Inflammatory macrophage treated with lipopolysaccharide for 1 hour (primary cell): Measurements from ENCODE around the gene SLC12A4.
A peak's percentile ranks its signal among the peaks of the same experiment; 100 is the strongest.

ENCODE experiments used
- DNase-seq, 2 donors: peaks; one replicate each; pipeline ENCODE4 v3.0.0-alpha.2; 2020 to 2022

The SLC12A4 gene

DNA sequence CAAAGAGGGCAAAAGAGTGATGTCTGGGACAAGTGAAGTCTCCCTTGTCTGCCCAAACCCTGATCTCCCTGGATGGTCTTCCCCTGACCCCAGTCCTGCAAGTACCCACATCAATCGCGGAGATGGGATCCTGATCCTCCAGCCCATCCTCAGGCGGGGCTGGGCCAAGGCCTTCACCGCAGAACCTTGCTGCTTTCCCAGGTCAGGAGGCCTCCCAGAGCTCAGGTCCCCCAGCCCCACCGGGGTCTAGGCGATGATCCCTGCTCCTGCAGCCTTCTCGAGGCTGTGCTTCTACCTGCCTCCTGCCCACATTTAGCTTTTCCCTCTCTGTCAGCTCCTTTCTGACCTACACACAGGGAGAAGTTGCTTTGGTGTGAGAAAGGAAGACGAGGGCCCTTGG, 6.3 kb downstream of the SLC12A4 start:
- no peak for DNase-seq

DNA sequence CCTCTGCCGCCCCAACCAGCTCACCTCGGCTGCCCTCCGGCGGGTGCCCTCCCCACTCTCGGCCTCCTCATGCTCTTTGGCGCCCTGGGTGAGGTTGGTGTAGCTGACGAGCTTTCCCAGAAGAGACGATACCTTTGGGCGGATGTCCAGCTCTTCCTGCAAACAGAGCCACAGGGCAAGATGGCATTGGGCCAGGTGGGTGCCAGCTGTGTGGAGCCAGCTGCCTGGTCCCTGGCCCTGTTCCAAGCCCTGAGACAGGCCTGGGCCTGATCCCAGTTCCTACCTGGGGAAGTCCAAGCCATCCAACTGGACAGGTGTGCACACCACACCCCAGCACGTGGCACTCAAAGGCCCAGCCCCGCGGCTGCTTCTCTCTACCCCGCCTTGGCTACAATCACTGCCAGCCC, 6.9 kb downstream of the SLC12A4 start:
- DNase-seq: no peak

DNA sequence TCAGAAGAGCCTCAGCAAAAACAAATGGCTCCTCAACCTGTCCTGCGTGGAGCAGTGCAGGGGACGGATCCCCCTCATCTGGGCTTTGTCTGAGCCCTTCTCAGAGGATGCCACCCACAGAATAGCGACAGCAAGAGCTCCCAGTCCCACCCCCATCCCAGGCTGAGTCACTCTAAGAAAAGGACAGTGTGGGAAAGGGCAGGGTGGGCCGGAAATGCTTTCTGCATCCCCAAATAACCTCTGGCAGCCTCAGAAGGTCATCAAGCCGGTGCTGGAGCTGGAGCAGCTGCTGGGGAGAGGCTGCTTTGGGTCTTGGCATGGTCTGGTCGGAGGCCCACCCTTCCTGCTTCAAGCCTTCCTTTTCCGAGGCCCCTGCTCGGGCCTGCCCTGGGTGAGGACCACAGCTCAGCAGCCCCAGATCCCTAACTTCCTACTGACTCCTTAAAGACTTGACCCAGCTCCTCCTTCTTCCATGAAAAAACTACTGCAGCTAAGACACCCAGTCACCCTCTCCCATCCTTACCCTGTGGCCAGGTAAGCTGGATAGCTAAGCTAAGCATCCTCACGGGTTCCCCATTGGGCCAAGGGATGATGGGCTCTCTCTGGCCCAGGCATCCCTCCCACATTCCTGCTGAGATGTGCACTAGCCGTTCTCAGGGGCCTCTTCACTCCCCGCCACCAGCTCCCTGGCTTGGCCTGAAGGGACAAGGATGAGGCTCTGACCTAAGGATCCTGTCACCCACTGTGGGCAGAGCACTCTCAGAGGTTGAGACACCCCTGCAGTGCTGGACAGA, 8.7 kb downstream of the SLC12A4 start:
- DNase-seq: no peak

DNA sequence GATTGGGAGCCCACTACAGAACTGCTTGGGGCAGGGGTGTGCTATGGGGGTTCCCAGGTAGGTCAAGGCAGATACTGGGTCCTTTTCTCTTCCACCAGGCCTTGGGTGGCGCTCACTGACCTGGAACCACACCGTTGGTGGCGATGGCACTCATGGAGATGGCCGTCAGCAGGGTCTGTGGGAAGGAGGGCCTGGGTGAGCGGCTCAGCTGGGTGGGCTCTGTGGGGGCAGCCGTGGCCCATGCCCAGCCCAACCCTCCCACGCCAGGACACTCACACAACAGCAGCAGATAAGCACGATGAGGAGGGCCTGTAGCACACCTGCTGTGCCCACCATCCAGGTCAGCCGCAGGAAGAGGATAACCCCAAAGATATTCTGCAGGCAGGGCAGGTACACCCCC, 10.8 kb downstream of the SLC12A4 start:
- no peak for DNase-seq

DNA sequence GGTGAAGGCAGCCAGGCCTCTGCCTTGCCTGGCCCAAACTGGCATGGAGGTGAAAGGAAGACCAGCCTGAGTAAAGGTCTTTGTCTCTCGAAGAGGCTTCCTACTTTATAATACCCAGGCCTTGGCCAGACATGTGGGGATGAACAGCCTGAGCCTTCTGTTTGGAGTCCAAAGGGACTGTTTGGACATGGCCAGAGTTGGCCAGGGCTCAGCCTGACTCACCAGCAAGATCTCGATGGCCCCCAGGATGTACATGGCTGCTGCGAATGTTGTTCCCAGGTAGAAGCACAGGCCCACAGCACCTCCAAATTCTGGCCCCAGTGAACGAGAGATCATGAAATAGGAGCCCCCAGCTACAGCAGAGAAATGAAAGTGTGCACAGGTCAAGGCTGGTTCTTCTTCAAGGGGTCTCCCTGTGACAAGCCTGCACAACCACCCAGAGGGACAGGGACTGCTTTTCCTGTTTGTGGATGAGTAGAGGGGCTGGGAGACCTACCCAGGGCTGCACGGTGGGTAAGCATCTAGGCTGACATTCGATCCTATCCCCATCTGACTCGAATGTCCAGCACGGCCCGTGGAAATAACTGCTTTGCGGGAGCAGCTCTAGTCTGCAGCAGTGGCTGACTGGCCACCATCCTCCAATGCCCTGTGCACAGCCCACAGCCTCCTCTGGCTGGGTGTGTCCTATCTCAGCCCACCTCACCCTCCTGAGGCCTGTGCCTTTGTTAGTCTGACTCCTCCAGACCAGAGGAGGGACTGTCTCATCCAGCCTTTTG, 13.8 kb downstream of the SLC12A4 start:
- no peak for DNase-seq

DNA sequence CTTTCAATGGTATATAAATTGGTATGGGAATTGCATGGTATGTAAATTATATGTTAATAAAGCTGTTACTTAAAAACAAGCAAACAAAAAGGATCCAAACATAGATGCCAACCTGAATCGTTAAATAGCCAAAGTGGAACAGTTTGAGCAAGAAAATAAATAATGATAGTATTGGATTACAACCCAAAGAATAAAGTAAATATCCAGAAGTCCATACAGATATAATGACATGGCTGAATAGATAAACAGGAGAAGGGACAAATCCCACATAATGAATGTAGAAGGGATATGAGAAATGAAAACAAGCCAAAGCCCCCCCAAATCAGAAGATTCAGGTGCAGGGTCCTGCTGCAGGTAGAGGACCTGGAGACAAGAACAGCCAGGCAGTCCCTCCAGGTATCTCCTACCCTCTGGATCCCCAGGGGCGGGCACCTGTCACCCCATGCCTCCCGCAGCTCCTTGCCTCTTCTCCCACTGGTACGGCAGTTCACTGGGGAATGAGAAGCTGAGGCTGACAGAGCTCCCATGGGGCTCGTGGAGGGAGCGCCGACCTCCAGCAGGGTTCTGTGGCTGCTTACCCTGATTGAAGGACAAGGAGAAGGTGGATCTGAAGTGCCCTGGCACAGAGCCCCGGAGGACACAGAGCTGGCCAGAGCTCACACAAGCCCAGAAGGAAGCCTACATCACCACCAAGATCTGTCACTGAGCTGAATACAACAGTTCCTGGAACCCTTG, 14.6 kb downstream of the SLC12A4 start:
- no peak for DNase-seq

DNA sequence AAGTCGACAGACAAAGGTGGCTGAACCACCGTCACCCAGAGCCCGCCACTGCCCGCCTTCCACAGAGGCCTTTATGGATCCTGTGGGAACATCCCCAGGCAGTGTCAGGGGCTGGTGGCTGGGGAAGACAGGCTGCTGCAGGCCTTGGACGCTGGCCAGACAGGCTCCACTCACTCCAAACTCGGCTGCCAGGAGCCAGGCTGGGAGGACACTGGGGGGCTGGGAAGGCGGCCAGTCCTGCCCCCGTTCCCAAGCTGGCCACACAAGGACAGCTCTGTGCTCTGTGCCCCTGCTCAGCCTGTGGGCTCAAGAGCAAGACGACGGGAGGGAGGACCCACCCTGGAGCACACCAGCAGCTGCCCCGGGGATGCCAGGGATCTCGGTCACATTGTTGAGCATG, 17.0 kb downstream of the SLC12A4 start:
- DNase-seq: no peak

DNA sequence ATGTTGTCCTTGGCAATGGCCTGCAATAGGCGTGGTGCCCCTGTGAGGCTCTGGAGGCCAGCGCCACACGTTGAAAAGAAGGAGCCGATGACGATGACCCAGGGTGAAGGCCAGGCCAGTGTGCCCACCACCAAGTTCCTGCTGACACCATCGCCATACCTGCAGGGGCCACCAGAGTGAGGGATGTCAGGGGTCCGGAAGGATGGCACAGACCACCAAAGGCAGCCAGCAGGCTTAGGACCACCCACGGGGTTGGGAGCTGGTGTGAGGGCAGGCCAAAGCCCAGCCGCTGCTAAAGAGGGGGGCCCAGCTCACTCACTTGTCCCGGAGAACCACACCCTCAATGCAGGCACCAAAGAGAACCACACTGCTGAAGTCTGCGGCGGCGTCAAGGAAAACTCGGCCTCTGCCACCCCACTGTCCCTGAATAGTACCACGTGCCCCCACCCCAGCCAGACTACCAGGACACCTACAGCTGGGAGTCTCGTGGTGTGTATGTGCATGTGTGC, 18.0 kb downstream of the SLC12A4 start:
- no peak for DNase-seq

DNA sequence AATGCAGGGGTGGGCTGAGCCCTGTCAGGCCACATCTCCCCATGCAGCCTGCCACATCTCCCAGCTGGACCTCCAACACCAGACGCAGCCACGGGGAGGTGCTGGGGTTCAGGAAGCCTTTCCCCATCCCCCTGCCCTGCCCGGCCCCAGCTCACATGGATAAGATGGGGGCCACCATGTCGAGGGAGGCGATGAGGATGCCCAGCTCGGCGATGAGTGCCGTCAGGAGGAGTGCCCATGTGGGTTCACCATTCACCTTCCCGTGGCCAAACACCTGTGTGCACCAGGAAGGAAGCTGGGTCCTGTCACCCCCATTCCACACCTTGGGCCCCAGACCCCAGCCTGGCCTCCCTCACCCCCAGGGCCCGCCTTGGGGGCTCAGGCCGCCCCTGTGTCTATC, 18.8 kb downstream of the SLC12A4 start:
- DNase-seq: no peak

DNA sequence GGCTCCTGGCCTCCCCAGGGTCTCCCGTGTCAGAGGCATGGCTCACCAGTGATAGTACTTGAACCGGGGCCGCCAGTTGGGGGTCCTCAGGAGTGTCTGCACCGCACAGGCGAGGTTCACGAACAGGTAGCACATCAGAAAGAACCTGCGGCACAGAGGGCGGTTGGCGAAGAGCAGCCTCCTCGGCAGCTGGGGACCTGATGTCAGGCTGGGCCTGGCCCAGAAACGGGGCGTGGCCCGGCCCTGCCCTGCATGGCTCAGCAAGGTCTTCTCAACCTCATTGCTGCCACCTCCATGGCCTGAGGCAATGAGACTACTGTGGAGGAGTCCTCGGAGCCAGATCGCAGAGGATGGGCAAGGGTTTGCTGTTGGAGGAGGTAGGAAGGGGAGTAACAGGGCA, 20.4 kb downstream of the SLC12A4 start:
- no peak for DNase-seq

DNA sequence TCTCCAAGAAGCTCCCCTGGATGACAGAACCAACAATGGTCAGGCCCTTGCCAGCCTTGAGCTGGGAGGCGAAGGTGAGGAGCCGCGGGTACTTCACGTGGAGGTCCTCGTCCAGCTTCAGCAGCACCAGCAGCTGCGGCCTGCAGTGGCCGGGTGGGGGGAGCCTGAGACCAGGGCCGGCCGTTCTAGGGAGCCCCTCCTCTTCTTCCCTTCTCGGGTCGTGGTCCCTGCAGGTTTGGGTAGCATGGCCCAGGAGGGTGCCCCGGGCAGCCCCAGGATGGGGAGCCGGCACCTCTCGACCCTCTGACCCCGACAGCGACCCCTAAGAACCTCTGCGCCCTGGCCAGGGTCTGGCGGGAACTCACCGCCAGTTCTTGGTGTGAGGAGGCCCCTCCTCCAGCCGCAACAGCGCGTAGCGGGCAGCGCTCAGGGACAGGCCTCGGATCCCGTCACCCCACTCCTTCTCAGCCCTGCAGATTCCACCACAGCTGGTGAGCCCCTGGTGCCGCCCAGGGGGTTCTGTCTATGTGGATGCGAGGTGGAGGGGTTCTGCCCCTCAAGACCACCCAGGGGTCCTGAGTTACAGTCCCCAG, 21.4 kb downstream of the SLC12A4 start:
- no peak for DNase-seq

DNA sequence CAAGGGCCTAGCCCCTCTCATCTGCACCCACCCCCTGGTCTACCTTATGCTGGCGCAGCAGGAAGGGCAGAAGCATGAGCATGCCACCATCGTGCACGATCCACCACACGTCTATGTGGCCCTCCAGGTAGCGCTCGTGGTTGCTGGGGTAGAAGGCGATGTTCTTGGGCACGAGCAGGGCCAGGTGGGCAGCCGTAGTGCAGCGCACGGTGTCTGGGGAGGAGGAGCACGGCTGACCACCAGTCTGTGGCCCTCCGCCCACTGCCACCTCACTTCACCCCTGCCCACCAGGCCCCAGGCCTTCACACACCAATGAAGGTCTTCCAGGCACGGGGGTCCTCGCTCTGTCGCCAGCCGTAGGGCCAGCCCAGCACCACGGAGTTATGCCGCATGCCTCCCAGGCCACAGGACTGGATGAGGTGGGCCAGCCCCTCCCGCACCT, 22.3 kb downstream of the SLC12A4 start:
- no peak for DNase-seq

DNA sequence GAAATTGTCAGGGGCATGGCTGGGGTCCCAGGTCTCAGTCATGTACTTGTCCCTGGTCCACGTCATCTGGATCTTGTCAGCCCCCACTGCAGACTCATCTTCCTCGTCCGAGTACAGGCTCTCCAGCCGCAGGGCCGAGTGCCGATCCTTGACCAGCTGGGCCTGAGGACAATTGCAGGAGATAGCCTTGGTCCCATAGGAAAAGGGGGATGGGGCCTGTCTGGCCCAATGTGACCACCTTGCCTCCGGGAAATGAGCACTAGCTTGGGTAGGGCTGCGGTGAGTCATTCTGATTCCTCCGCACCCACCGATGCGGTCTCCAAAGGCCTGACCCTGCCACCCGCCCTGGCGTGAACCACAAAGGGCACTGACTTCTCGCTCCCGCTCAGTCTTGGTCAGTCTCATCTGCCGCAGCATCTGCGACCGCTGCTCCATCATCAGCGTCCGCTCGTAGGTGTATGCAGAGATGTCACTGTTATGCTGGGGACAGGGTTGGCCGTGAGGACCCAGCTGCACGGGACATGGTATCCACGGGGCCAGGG, 23.0 kb downstream of the SLC12A4 start:
- DNase-seq: no peak

DNA sequence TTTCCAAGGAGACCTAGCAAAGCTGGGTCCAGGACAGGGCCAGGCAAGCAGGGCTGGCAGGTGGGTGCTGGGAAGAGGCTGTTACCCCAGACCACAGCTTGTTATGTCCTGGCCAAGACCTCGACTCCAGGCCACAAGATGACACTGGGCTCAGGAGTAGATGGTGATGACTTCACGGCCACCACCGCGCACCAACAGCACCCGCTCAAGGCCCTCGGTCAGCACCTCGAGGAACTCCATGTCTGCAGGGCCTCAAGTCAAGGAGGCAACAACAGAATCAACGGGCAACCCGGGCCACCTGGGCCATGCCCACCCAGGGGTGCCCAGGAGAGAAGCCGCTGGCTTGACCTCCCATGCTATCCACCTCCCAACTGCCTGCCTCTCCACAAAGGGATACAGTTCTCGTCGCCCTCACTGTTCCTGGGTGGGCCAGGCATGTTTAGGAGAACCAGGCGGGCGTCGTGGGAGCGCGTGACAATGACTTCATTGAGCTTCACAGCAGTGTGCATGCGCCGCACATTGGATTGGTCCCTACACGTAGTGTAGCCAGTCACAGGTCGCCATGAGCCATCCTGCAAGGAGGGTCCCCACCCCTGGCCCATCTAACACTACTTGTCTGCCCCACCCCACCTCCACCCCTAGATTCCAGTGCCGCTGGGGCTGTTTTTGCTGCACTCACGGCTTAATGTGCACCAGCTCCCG, 23.6 kb downstream of the SLC12A4 start:
- DNase-seq: no peak

DNA sequence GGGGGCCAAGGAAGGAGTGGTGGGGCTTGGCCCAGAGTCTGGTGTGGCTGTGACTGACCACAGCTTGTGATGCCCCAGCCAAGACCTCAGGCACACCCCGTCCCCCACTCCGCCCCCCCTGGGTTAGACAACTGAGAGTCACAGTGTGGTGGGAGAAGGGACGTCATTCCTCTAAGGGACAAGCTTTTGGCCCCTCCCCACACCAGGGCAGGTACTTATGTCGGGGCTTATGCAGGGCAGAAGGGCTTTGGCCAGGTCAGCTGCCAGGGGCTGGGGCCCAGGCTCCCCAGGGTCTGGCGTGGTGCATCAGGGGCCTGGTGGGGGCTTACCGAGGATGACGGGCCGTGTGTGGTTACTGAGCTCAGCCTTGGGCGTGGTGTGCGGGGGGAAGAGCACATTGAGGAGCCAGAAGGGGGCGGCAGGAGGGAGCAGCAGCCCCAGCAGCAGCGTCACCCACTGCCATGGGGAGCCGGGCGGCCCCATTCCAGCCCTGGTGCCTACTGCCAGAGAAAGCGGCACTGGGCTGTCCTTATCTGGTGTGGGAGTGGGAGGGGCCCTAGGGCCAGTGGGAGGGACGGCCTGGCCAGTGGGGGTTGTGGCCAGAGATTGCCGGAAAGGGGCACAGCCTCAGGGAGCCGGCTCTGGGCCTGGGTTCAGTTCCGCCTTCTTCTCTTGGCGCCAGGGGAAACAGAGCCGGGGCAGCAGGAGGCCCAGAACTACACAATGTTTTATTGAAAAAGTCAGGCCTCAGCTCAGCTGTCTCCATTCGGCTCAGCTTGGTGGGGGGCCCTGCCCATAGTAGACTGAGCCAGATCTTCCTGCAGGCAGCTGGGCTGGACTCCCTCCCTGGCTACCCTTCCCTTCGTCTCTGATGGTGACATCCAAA, 24.6 kb downstream of the SLC12A4 start, which contains the start of gene LCAT:
LCAT (minus strand) TSS at position 502 of the 886 bp plus-strand sequence; CDS start at position 483, 19 bp downstream.
- no peak for DNase-seq

DNA sequence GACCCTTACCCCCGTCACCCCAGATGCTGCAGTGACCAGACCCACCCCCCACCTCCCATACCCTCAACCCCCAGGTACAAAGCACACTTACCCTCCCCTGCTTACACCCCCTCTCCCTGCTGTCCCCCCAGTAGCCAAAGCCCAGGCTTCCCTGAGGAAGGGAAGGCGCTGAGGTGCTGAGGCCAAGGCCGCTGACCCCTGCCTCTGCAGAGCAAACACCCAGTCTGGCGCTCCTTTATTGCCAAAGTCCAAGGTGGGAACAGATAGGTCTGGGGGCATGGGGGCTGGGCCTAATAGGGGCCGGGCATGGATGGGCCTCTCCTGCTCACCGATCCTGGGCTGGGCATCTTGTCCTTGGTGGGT, 25.2 kb downstream of the SLC12A4 start:
- DNase-seq: no peak

DNA sequence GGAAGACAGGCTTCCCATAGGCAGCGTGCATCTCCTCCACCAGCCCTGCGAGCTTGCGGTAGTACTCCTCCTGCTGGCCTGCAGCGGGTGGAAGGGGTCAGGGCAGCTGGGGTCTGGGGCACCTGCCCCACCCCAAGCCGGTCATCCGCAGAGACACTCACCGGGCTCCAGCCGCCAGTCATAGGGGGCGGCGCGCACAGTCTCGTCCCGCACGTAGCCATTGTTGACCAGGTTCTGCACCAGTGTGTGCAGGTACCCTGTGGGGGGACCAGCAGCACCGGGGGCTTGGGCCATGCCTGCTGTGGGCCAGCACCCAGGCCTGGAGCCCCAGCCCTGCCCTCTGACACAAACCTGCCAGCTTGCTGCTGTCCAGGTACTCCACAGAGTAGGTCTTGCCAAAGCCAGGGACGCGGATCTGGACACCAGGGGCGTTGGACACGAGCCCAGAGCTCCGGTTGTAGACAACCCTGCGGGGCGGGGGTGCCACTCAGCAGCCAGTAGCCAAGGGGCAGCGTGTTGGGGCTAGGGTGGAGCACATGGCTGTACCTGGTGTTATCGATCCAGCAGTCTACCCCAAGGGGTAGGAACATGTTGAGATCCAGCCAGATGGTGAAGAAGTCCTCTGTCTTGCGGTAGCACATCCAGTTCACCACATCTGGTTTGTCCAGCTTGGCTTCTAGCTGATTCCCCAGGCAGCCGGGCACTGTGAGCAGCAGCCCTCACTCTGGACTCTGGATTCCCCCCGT, 25.8 kb downstream of the SLC12A4 start:
- DNase-seq: no peak

DNA sequence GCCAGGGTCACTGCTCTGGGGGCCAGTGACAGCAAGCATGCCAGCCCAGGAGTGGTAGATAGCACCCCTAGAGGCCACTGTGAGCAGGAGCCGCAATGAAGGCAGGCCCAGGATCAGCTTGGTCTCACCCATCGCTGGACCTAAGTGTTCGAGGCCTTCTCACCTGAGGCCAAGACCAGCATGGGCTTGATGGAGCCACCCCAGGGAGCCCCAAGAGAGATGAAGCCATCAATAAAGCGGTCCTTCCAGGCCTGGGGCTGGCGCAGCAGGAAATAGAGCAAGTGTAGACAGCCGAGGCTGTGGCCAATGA, 26.3 kb downstream of the SLC12A4 start:
- DNase-seq: peak in 1 of 2 donors; percentile 26

DNA sequence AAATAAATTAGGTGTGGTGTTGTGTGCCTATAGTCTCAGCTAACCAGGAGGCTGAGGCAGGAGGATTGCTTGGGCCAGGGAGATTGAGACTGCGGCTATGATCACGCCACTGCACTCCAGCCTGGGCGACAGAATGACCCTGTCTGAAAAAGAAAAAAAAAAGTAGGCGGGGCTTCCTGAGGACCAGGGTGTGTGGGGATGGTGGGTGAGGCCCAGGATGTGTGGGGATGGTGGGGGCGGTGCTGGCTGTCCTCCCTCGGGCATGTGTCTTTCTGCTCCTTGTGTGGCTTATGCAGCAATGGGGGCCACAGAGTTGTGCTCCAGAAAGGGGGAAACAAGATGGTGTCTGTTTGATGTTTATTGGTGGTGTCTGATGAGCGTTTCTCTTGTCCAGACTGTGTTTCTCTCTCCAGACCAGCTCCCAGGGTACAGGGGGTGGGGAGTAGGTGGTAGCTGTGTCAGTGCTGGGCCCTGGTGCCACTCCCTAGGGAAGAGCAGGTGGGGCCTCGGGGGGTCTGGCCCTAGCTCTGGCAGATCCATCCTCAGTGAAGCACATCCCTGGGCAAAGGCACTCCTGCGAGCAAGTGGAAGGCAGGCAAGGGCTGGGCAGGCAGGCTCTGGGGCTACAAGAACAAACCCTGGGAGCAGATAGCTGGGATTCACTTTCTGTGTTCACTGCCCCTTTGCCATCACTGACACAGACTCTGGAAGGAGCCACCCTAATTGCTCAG, 26.8 kb downstream of the SLC12A4 start:
- DNase-seq: no peak
